T-helper 1 cell treated with Interleukin-12 subunit alpha and Interleukin-12 subunit beta and Interleukin-4 antibody, amounts not matched to agents 30 ng/mL and 1 ng/mL, for 36 hours (primary cell): ENCODE data around the gene NSF. TPM values are rescaled to one million over a fixed set of nuclear protein-coding genes. Genes with fewer than 3 reads are reported as not detected.

Experiments used
- intact Hi-C: fragments of 100-400 bp; cut with micrococcal nuclease; formaldehyde crosslinking; loops from one replicate; pipeline ENCODE4 v1.15.1; 2024
- total RNA-seq: library from RNA; stranded (reverse); gene quantifications from 2 replicates; pipeline ENCODE4 v1.2.3, GENCODE V29; 2022

Gene NSF
- total RNA-seq, 1 donor from 2014 or later = 43.7 TPM

DNA sequence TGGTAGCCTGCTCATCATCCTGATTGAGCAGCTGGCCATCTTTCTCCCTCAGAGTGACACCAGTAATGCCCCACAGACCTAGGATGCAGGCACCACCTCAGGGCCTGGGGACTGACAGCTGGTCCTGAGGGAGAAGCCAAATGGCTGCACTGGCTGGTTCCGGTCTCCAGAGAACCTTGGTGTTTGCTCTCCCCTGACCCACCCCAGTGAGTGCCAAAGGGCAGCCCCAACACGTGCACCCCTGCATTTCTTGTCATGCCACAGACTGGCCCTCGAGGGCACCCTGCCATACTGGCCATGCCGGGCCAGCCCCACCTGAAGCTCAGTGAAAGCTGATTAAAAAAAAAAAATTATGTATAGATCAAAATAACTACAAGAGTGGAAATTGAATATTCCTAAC lies 127.5 kb downstream of the NSF start:
- intact Hi-C loops = no loop called here

DNA sequence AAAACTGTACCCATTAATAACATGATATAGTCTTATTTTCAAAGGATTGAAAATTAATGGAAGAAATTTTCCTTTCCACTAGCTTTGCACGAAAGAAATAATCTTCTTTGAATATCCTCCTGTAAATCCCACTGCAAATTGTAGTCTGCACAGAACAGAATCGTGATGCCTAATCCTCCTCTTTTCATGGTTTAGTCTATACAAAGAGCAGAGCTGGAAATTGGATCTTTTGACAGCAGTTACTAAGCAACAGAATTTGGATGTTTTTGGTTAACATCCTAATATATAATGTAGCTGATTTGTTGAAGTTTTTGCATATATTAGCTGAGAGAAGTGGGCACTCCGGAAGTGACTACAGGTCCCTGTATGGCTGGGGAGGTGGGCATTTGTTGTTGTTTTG lies 129.4 kb downstream of the NSF start:
- intact Hi-C loops = no loop called here

DNA sequence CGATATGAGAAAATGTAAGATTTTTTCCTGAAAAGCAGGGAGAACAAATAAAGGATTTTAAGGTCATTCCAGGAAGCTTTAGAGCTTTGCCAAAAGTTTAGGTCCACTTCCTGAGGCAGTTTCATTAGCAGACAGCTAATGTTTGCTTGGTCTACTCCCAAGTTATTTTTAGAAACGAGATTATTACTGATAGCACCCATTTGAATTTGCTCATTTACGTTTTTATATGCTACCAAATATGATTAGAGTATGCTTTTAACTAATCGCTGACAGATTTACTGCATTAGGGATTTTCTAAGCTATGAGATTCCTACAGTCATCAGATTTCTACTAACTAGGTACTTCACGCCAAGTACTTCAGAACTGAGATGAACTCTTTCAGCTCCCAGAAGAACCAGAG lies 129.9 kb downstream of the NSF start:
- intact Hi-C loops = no loop called here

DNA sequence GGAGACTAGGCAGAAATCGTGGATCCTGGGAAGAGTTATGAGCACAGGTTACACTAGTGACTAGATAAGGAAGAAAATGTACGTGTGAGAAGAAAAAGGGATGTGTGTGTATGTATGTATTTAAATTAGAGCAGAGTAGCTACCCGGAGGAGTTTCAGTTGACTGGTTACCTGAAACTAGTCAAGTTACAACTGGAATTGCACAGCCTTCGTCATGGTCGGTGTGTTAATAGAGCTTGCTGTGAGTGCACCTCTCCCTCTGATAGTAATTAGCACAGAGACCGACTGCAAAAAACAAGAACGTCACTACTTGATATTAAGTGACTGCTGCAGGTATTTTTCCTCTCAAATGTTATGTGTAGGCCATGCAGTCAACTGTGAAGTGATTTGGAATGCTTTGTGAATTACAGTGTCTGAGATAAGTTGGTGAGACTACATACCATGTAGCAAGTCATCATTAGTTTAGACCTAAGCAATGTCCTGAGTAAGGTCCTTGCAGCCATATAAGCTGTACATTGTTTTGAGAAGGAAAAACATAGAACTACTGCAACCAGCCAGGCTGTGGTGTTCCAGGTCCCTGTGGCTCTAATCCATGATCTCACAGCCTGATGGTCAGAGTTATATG lies 132.3 kb downstream of the NSF start:
- intact Hi-C loops = no loop called here

DNA sequence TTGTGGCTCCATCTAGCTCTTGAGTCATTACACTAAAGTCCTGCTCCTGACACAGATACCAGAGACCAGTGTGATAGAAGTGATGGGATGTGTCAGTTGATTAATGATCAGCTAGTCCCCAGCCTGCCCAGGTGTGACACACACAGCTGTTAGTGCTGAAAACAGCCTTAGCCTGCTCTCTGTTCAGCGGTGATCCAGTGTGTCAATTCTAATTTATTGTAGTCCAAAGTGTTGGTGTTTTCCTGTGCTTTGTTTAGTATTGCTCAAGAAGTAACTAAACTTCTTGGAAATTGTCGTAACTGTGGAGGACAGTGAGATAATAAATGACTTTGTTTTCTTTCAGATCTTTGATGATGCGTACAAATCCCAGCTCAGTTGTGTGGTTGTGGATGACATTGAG lies 135.7 kb downstream of the NSF start:
- intact Hi-C loops = no loop called here

DNA sequence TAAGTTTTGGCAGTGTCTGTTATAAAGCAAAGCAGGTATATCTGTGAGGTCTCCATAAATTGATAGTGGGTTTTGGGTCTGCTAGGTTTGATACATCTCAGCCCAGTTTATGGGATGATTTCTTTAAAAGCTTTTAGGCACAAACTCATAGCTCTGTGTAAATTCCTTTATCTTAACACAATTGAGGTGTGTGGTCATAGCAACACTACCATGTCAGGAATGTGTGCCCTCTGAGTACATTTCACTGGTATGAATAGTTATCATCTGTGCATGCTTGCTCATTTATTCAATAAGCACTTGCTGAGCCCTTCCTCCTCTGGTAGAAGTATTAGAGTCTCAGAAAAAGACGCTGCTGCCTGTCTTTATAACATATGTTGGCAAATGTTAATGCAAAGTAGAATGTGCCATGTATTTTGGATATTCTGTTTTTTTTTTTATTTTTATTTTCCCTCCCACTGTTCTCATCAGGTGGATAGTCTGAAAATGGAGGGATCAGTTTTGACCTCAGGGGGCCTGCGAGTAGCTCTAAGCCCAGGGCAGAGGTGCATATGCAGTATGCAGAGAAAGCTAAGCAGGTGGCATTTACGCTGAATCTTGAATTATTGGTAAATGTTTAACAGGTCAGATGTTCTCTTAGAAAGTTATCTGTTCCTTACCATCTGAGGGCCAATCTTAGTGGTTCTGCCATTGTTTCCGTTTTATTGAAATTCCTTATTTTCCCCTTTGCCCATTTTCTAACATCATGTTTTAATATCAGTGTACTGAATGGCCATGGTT lies 137.3 kb downstream of the NSF start:
- intact Hi-C loops = no loop called here

DNA sequence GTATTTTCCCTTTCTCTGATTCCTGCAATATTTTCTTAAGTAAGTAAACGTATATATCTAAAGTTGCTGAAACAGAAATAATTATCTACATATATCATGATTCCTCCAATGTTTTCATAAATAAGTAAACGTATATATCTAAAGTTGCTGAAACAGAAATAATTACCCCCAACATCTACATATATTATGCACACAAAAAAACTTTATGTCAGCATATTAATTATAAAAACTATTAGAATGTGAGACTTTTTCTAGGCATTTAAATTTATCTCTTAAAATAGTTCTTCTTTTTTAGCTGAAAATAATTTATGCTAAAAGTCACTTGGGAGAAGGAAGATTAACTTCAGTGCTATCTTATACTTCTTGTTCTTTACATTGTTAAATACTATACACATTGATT lies 139.6 kb downstream of the NSF start:
- intact Hi-C loops = no loop called here

DNA sequence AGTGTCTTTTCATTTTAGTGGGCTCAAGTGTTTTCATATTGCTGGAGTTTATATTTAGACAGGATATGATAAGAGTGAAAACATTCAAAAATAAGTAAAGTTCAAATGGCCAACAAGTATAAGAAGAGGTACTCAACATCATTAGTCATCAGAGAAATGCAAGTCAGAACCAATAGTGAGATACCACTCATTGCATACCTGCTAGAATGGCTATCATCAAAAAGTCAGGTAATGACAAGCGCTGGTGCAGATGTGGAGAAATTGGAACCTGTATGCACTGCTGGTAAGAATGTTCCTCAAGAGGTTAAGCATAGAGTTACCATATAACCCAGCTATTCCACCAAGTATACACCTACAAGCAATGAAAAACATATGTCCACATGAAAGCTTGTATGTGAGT lies 140.2 kb downstream of the NSF start:
- intact Hi-C loops = no loop called here

DNA sequence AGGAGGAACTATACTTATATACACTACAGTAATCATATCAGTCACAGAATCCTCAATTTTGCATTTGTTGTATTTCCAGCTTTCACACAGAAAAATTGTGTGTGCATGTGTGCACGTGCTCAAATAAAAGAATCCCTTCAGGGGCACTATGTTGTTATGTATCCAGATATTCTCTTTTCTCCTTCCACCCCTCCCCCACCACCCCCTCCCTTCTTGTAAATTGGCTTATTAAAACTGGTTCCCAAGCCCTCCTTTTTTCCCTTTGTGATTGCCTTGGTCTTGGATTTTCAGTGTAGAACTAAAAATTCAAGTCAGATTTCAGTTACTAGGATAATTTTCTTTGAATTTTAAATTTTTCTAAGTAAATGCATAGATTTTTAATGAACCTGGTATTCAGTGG lies 141.7 kb downstream of the NSF start:
- intact Hi-C loops = no loop called here

DNA sequence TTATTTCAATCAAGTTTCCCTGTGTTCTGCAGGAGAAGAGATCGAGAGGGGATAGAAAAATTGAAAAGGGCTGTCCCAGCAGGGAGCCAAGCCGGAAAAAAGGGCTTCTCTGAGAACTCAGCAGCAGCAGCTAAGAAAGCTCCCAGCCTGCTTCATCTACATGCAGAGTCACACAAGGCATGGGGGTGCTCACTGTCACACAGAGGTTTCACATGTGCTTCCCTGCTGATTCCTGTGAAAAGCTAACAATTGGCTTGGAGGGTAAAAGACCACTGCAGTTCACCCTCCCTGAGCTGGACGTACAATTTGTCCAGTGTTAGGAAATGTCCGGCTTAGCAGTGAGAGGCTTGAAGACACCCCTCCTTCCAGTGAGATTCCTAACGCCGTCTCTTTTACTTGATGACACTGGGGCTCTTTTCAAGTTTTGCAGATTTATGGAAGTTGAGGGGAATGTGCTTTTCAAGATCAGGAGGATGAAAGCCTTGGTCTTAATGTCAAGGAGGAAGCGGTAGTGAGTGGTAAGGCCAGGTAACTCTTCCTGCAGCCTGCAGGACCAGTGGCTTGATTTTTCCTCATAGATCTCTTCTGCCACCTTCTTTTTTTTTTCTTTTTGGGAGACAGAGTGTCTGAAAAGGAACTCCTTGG lies 142.4 kb downstream of the NSF start:
- intact Hi-C loops = no loop called here

DNA sequence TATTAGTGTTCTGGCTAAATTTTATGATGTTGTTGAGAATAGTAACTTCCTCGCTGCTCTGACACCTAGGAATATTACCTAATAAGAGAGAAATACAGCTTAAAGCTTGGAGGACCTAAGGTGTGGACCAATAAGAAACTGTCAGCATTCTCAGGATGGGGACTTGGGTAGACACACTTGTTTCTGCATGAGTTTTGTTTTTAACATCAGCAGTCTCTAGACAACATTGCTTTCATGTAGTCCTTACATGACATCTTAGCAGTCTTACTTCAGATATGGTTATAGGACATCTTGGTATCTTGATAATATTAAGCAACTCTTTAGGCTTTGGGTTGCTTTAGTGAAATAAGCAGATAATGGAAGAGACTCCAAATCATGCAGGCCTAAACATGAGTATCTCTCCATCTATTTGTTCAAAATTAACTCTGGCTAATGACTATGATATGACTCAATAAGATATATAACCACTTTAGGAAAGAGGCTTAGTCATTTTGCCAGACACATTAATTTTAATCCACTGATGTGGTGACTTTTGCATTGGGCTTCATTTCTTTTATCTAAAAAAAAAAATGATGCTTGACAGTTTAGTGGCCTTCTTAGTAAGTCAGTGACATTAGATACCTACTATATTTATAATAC lies 143.5 kb downstream of the NSF start:
- intact Hi-C loops = no loop called here

DNA sequence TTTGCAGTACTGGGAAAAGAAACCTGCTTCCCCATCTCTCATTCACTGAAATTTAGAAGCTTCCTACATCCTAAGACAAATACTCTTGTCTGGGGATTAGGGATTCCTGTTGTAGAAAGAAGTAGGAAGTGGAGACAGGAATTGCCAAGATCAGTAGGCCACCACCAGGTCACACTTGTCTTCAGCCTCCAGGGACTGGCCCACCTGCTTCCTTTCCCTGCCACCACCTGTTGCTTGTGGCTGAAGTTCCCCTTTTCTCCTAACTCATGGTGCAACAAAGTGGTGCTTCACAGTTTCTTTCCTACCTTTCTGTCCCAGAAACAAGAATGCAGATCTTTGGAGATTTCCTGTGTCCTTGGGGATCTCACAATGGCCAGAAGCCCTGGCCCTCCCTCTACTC lies 145.6 kb downstream of the NSF start:
- intact Hi-C loops = no loop called here

DNA sequence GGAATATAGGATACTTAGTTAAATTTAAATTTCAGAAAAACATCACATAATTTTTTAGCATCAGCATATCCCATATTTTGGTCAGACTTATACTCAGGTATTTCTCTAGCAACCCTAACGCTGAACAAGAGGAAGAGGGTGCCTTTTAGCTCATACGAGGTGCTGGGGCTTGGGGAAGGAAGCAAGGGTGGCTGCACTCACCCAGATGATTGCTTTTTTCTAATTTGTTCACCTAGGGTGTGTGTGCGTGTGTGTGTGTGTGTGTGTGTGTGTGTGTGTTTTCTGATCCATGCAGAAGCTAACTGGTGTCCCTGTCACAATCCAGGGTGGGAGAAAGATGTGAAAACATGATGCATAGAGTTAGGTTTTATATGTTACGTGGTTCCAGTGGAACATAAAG lies 146.9 kb downstream of the NSF start:
- intact Hi-C loops = no loop called here

DNA sequence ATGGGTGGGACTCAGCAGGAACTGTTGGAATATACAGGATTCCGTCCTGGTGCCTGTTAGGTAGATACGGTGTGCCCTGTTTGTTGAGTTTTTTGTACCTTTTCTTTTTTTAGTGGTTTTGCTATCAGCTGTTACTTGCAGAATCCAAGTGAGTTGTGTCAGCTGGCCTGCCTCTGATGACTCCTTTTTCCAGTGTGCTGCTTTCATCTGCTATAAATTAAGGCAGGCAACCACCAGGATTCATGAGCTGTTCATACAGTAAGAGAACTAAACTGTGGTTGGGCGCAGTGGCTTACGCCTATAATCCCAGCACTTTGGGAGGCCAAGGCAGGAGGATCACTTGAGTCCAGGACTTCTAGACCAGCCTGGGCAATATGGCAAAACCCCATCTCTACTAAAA lies 148.1 kb downstream of the NSF start:
- intact Hi-C loops = no loop called here

DNA sequence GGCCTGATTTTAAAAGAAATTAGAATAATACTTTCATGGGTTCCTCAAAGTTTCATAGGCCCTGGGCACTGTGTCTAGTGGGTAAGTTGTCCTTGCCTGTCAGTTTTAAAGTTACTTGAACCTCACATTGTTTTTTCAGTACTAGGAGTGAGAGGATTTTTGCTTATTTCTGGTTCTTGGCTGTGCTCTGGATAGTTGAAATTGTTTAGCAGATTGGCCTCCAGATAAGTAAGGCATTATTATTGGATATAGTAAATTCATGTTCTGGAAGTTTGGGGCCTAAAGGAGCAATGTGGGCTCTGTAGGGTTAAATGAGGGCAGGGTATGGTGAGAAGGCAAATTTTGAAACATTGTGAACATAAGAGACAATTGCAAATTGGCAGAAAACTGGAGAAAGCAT lies 149.5 kb downstream of the NSF start:
- intact Hi-C loops = no loop called here

DNA sequence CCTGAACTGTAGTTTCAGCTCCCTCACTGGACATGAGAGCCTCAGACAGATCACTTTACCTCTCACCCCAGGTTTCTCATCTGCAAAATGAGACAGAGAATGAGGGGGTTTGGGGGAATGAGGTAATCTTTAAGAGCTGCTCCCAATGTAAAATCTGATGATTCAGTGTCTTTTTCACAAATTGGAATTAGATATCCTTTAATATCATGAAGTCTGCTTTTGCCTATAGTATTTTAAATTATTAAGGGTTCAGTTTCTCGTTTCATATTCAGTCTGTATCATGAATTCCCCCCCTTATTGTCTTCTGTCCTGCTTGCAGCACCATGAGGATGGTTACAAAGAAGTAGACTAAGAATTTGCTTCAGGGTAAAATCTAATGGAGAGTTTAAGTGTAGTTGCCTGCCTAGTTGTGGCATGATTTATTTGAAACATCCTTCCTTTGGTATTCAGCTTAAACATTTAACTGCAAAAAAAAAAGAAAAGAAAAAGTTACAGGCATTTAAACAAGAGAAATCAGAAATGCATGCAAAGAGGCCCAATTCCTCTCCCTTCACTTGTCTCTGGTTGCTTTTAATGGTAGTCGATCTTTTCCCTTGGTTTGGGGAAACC lies 150.8 kb downstream of the NSF start:
- intact Hi-C loops = no loop called here

DNA sequence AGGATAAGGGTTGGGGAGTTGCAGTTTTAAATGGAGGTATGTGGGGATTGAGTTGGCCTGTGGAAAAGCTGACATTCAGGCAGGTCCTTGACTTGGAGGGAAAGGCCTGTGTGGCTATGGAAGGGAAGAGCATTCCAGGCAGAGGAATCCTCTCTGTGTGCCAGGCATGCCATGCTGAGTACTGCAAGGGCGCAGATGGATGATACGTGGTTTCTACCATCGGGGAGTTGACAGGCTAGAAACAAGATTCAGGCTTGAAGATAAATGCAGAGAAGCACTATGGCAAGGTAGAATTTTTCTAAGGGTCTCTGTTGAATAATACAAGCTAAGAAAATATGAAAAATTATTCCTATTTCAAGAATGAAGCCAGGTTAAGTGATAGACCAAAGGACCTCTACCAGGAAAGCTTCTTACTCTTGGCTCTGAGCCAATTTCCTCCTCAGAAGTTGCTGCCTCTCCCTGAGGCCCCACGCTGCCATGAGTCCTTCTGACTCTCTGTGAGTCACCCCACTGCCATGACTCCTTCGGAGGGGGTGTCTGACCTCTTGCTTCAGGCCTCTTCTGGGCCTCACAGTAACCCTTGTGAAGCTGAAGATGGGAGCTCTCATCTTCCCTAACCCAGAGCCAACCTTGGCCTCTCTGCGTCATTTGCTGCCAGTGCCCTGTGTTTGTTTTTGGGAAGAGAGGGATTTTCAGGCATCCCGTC lies 152.2 kb downstream of the NSF start:
- intact Hi-C loops = no loop called here

DNA sequence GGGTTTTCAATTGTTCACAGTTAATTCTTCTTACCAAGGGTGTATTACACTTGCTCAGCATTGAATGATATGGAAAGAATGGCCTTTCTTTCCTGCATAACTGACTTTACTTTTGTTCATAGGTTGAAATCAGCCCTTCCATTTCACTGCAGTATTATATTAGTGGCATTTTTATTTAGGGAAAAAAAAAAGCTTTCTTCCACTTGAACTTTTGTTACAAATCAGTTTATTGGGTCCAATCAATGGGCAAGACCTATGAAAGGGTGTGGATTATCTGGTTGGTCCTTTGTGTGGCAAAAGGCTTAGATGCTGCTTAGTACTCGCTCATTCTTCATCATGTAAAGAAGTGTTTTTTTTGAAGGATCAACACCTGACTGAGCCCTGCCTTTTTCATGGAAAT lies 154.0 kb downstream of the NSF start:
- intact Hi-C loops = no loop called here

DNA sequence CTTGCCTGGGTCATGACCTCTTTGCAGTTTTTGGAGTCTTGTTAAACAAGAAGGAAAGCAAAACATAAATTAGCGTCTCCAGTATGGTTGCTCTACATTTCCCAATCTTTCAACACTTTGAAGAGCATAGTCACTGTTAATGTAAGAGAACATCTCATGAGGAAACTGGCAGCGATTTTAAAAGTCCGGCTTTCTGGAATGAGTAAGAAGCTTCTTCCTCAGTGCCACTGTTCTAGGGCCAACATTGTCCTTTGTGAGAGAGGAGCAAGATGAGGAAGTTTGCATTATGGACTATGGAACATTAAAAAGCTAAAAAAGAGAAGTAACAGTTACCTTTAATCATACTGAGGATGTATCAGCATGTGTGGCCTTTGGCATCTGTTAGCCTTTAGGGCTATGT lies 154.9 kb downstream of the NSF start:
- intact Hi-C loops = no loop called here

DNA sequence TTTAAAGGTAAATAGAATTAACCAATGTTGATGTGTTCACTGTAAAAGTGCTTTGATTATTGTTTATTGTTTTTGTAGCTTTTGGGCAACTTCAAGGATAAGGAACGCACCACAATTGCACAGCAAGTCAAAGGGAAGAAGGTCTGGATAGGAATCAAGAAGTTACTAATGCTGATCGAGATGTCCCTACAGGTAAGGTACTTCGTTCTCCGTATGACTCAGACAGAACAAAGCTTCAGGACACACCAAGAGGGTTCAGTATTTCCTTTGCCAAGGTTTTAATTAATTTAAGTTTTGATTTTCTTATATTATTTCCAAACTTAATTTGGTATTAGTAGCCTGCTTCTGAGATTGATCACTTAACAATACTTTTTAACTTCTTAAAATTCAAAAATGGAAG lies 161.0 kb downstream of the NSF start:
- intact Hi-C loops = no loop called here

DNA sequence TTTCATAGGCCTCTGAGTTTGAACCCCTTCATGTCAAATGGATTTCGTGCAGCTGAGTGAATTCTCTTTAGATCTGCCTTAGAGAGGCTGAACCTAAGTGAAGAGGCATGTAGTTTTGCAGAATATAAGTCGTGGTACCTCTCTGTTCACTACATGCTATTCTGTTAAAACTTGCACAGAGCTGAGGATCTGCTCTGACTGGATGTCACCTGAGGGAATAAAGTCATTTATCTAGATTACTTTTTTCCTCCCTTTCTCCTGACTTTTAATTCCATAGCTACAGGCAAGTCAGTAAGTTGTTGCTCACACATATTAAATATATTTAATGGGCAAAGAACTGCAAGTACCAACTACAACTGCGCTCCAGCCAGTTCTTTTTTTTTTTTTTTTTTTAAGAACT lies 163.3 kb downstream of the NSF start:
- intact Hi-C loops = no loop called here
